Lung (tissue), 12 donors: ENCODE measurements around the gene TOX2. TPM values are rescaled to one million over a fixed set of nuclear protein-coding genes. Genes with fewer than 3 reads are reported as not detected.

Experiments
- ATAC-seq: fragments of 200-7000 bp; cut with Tn5 transposase; one replicate; pipeline ENCODE4 v1.9.1; 2020; ENCODE audit warnings: moderate number of reproducible peaks; ENCODE audit not compliant: insufficient read depth, low FRiP score
- DNase-seq, 3 donors: peaks; one replicate each; pipeline ENCODE4 v3.0.0-alpha.2; 2013 to 2017
- H3K27ac ChIP-seq, 2 donors: one replicate each; pipeline ENCODE4 v1.5.1; 2013; ENCODE audit warnings: mild to moderate bottlenecking in 2 of 2, moderate library complexity in 2 of 2, control low read depth in 1 of 2, inconsistent platforms in 1 of 2, low read depth in 1 of 2, low read length in 1 of 2
- H3K27me3 ChIP-seq, 3 donors: one replicate each; pipeline ENCODE4 v1.5.1; 2013; ENCODE audit warnings: low read length in 2 of 3; ENCODE audit not compliant: control insufficient read depth in 3 of 3, insufficient read depth in 3 of 3
- H3K36me3 ChIP-seq, 4 donors: one replicate each; pipeline ENCODE4 v1.5.1; 2013; ENCODE audit warnings: low read length in 4 of 4, mild to moderate bottlenecking in 1 of 4, moderate library complexity in 1 of 4; ENCODE audit not compliant: control insufficient read depth in 4 of 4, insufficient read depth in 4 of 4
- H3K4me1 ChIP-seq, 5 donors: one replicate each; pipeline ENCODE4 v1.5.1; 2013; ENCODE audit warnings: low read length in 5 of 5, mild to moderate bottlenecking in 2 of 5, moderate library complexity in 1 of 5; ENCODE audit not compliant: control insufficient read depth in 5 of 5, insufficient read depth in 5 of 5
- H3K4me3 ChIP-seq: one replicate; pipeline ENCODE4 v1.5.1; 2013; ENCODE audit warnings: mild to moderate bottlenecking, control low read depth, moderate library complexity
- H3K9ac ChIP-seq, 2 donors: one replicate each; pipeline ENCODE4 v1.5.1; 2013; ENCODE audit warnings: low read length in 2 of 2, control low read depth in 1 of 2; ENCODE audit not compliant: insufficient read depth in 1 of 2
- H3K9me3 ChIP-seq, 4 donors: one replicate each; pipeline ENCODE4 v1.5.1; 2013; ENCODE audit warnings: low read length in 3 of 4, mild to moderate bottlenecking in 1 of 4, moderate library complexity in 1 of 4; ENCODE audit not compliant: control insufficient read depth in 4 of 4, insufficient read depth in 3 of 4
- CTCF ChIP-seq: IDR thresholded peaks from 2 replicates; pipeline ENCODE4 v1.5.1; 2012; ENCODE audit warnings: mild to moderate bottlenecking; ENCODE audit errors: control extremely low read depth, extremely low read depth
- WGBS, 2 donors: extraction: QIAGEN DNeasy Blood & Tissue Kit; methylation state at CpG; one replicate each; pipeline ENCODE4 v1.1.7; 2013; 5-methylcytosine and 5-hydroxymethylcytosine counted together
- polyA plus RNA-seq, 2 donors: library from polyadenylated mRNA; stranded (reverse); fragments of 200-250 nt; gene quantifications; one replicate each; pipeline ENCODE4 v1.2.1, GENCODE V29; 2013
- total RNA-seq, 2 donors: library from RNA; depleted of rRNA in 1 of 2; stranded (reverse); fragments of >200 nt in 1 of 2; gene quantifications; one replicate each; pipeline ENCODE4 v1.2.1, GENCODE V29; 2014 to 2021
- donor health status: control.
- donor health status: control.
- donor health status: Bipolar disorder and iron deficiency.
- donor health status: healthy.
- donor health status: DM: yes; HTN: yes; CAD: no.

The TOX2 gene
- total and polyA plus RNA-seq, 4 donors = 12.0 to 25.5 (median 16.6) TPM

DNA sequence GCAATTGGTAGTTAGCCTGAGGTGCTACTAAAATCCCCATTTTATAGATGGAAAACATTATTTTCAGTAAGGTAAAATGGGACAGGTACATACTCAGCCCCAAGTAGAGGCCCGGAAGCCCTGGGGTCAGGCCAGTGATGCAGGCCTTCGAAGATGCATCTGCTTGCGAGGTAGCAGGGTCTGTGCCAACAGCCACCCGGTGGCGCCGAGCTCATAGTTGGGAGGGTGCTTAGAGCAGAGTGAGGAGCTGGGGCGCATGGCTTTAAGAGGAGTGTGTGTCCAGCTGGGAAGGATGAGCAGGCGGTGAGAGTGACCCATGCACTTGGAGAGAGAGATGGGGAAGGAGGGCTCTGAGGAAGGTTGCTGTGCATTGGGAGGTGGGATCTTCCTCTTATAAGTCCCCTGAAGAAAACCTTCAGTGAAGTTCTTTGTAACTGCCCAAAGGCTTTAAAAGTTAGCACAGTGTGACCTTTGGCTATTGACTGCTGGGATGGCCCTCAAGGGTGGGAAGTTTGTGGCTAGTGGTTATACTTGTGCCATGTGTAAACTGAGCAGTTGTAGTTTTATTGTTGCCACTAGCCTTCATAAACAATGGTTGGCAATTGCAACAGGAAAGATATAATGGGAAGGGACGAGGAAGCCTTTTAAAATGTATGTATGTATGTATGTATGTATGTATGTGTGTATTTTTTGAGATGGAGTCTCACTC lies 71.1 kb downstream of the TOX2 start:
- Histone ChIP-seq H3K36me3 (no peaks in the 10 kb centered on the region), H3K4me3 (no peak overlapping the region), H3K27ac (no peak overlapping the region), H3K27me3 (no peaks in the 10 kb centered on the region), H3K9me3 (peaks cover 0 to 3% (median 0%) of the 10 kb centered on the region in 4 donors), H3K4me1 (peaks cover 0 to 15% (median 9%) of the 10 kb centered on the region in 5 donors), H3K9ac (no peak overlapping the region)
- 83 to 85% methylated on average over 9 of the region's 9 CpGs for WGBS, 2 donors
- no peak for DNase-seq
- no peak for ATAC-seq
- TF ChIP-seq CTCF = no peak

- DNase-seq (no peak), ATAC-seq (no peak)
- Histone ChIP-seq H3K4me1 (peaks cover 0 to 10% (median 4%) of the 10 kb centered on the region in 5 donors), H3K36me3 (no peaks in the 10 kb centered on the region), H3K9ac (no peak overlapping the region), H3K27me3 (no peaks in the 10 kb centered on the region), H3K27ac (no peak overlapping the region), H3K4me3 (no peak overlapping the region), H3K9me3 (peaks cover 0 to 3% (median 0%) of the 10 kb centered on the region in 4 donors)
- no peak for TF ChIP-seq CTCF
- WGBS, 2 donors = 81 to 88% methylated on average over 1 of the region's 1 CpG
These were observed 72.4 kb downstream of the TOX2 start for GRCh38 chr20:43987018-43987417.

DNA sequence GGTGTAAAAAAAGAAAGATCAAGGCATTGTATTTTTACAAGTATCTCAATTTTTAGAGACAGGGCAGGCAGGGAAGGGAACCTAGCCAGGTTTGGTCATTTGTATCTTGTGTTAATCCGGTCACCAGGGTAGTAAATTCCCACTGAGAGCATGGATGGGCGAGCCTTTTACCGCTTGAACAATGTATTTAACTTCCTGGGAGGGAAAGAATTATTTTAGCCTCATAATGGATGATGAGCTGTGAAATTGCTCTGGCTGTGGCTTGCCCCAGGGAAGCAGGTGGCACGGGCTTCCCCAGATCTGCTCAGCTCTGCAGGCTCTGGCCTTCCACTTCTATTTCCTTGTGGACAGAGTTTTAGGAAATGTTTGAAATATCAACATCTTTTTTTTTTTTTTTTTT lies 72.9 kb downstream of the TOX2 start:
- WGBS, 2 donors = 62 to 70% methylated on average over 4 of the region's 4 CpGs
- H3K4me1 ChIP-seq = peaks cover 0 to 10% (median 4%) of the 10 kb centered on the region in 5 donors
- TF ChIP-seq CTCF = no peak
- DNase-seq (no peak), ATAC-seq (no peak)
- H3K9ac ChIP-seq = no peak overlapping the region
- no peak overlapping the region for H3K4me3 ChIP-seq
- no peaks in the 10 kb centered on the region for H3K27me3 ChIP-seq
- H3K9me3 ChIP-seq = peaks cover 0 to 3% (median 0%) of the 10 kb centered on the region in 4 donors
- H3K36me3 ChIP-seq = no peaks in the 10 kb centered on the region
- H3K27ac ChIP-seq = no peak overlapping the region
